OCI-LY3 (cell line): ENCODE results near the gene RFNG.

ENCODE experiments used
- H2AFZ ChIP-seq: fragments of 200-600, 300-600 bp; shearing (Covaris generic); 2 replicates; pipeline ENCODE4 v1.6.0; 2014; ENCODE audit warnings: antibody characterized with exemption, low read depth, low read length
- H3K27ac ChIP-seq: fragments of 200-600, 300-600 bp; sonication (generic); 2 replicates; pipeline ENCODE4 v1.5.1; 2014; ENCODE audit warnings: mild to moderate bottlenecking, low read length, moderate library complexity, mixed read lengths
- H3K27me3 ChIP-seq: fragments of 200-600, 300-600 bp; sonication (generic); 2 replicates; pipeline ENCODE4 v1.6.1; 2014; ENCODE audit warnings: low read depth, low read length, mixed read lengths
- H3K36me3 ChIP-seq: fragments of 200-600, 300-600 bp; sonication (generic); replicated peaks from 2 replicates; pipeline ENCODE3; 2014; ENCODE audit warnings: low read depth, low read length, mixed read lengths
- H3K4me1 ChIP-seq: fragments of 300-600, 200-600 bp; sonication (generic); 2 replicates; pipeline ENCODE4 v1.6.1; 2014; ENCODE audit warnings: low read length, mixed read lengths
- H3K4me2 ChIP-seq: fragments of 200-600, 300-600 bp; sonication (generic); 2 replicates; pipeline ENCODE4 v1.6.1; 2014; ENCODE audit warnings: low read length, mixed read lengths
- H3K4me3 ChIP-seq: fragments of 300-600, 200-600 bp; sonication (generic); 2 replicates; pipeline ENCODE4 v1.5.1; 2014; ENCODE audit warnings: antibody characterized with exemption, mild to moderate bottlenecking, low read length, moderate library complexity
- H3K79me2 ChIP-seq: fragments of 300-600, 200-600 bp; shearing (Covaris generic); 2 replicates; pipeline ENCODE4 v1.6.1; 2014; ENCODE audit warnings: mild to moderate bottlenecking, low read length, mixed read lengths
- H3K9ac ChIP-seq: fragments of 300-600, 200-600 bp; shearing (Covaris generic); 2 replicates; pipeline ENCODE4 v1.6.0; 2014; ENCODE audit warnings: mild to moderate bottlenecking, low read length, moderate library complexity
- H3K9me3 ChIP-seq: fragments of 200-600, 300-600 bp; shearing (Covaris generic); 2 replicates; pipeline ENCODE4 v1.6.1; 2014; ENCODE audit warnings: low read length, mixed read lengths; ENCODE audit not compliant: insufficient read depth
- H4K20me1 ChIP-seq: fragments of 200-600, 300-600 bp; sonication (generic); 2 replicates; pipeline ENCODE4 v1.6.1; 2016; ENCODE audit warnings: low read length, mixed read lengths; ENCODE audit not compliant: insufficient read depth
- CTCF ChIP-seq: fragments of 200-600, 300-600 bp; sonication (generic); IDR thresholded peaks from 2 replicates; pipeline ENCODE4 v1.5.1; 2014; ENCODE audit warnings: antibody characterized with exemption, low read length, low read depth
- EZH2phosphoT487 ChIP-seq: fragments of 200-600 bp; shearing (Covaris generic); IDR thresholded peaks from 2 replicates; pipeline ENCODE4 v1.6.1; 2018; ENCODE audit warnings: antibody characterized with exemption, mixed run types, low read depth

RFNG gene

GRCh38 chr17:82003411-82004381 is 47.9 kb downstream of the RFNG start:
- H3K4me2 ChIP-seq = no peak overlapping the region
- no peaks in the 10 kb centered on the region for H3K9me3 ChIP-seq
- TF ChIP-seq EZH2phosphoT487 (no peak), CTCF (no peak)
- H3K4me1 ChIP-seq = no peaks in the 10 kb centered on the region
- H3K4me3 ChIP-seq = no peak overlapping the region
- no peak overlapping the region for H2AFZ ChIP-seq
- H4K20me1 ChIP-seq = no peaks in the 10 kb centered on the region
- H3K9ac ChIP-seq = no peak overlapping the region
- no peaks in the 10 kb centered on the region for H3K79me2 ChIP-seq
- H3K27me3 ChIP-seq = no peaks in the 10 kb centered on the region
- no peaks in the 10 kb centered on the region for H3K36me3 ChIP-seq
- H3K27ac ChIP-seq = no peak overlapping the region

DNA sequence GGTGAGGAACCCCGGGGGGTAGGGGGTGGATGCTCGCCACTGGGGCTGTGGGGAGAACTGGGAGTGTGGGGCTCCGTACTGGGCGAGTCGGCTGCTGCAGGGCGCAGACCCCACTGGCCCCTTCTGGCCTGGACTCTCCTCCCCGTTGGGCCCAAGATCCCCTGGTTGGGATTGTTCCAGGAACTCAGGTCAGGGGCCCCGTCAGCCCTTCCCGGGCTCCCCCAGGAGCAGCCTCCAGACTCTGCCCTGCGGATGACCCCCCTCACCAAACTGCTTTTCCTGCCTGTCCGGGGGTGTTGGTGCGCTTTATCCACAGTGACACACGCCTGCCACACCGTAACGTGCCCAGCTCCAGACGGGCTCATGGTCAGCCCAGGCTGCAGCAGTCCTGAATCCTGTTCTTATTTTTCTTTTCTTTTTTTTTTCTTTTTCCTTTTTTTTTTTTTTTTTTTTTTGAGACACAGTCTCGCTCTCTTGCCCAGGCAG is 50.0 kb downstream of the RFNG start:
- H3K27me3 ChIP-seq = no peaks in the 10 kb centered on the region
- no peak overlapping the region for H3K4me3 ChIP-seq
- no peak overlapping the region for H3K9ac ChIP-seq
- no peaks in the 10 kb centered on the region for H3K79me2 ChIP-seq
- no peaks in the 10 kb centered on the region for H3K4me1 ChIP-seq
- TF ChIP-seq CTCF = no peak
- no peak for TF ChIP-seq EZH2phosphoT487
- no peaks in the 10 kb centered on the region for H3K9me3 ChIP-seq
- no peak overlapping the region for H2AFZ ChIP-seq
- H3K36me3 ChIP-seq = no peaks in the 10 kb centered on the region
- no peak overlapping the region for H3K4me2 ChIP-seq
- no peak overlapping the region for H3K27ac ChIP-seq
- H4K20me1 ChIP-seq = no peaks in the 10 kb centered on the region

DNA sequence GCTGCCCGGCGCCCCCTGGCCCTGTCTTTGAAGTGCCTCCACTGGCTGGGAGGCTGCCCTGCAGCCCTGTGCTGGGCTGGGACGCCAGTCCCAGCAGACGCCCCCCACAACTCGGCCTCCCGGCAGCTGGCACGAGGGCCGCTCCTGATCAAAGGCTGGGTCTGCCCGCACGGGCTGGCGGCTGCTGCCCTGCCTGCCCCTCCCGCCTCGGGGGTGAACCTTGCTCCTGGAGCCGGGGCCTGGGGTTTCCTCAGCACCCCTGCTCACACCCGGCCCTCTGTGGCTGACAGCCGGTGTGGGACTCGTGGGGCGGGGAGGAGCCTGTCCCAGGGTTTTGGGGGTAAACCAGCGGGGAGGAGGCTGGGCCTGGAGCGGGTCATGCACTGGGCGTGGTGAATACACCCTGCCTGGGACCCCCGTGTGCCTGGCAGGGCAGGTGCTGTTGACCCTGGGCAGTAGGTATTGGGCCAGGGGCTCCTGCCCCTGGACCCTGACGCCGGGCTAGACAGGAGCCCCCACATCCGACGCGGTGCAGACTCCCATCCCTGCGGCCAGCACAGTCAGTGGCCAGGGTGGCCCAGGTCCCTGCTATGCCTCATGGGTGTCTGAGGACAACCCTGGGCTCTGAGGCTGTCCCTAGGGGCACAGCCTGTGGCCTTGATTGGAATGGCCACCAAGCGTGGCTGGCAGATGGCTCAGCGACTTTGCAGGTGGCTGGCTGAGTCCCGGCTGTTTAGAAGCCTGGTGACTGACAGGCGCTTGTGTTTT is 50.6 kb downstream of the RFNG start:
- Histone ChIP-seq H3K36me3 (no peaks in the 10 kb centered on the region), H3K4me3 (no peak overlapping the region), H3K27me3 (no peaks in the 10 kb centered on the region), H4K20me1 (no peaks in the 10 kb centered on the region), H3K4me1 (no peaks in the 10 kb centered on the region), H2AFZ (no peak overlapping the region), H3K27ac (no peak overlapping the region), H3K9ac (no peak overlapping the region), H3K4me2 (no peak overlapping the region), H3K79me2 (no peaks in the 10 kb centered on the region), H3K9me3 (no peaks in the 10 kb centered on the region)
- TF ChIP-seq CTCF (no peak), EZH2phosphoT487 (no peak)
